Endothelial cell of coronary artery (primary cell): ENCODE results near the gene EEF1G. TPM values are rescaled to one million over a fixed set of nuclear protein-coding genes. Genes with fewer than 3 reads are reported as not detected.

Experiments
- total RNA-seq: library from RNA; depleted of rRNA; stranded (reverse); fragments of >200 nt; gene quantifications from 2 replicates; pipeline ENCODE4 v1.2.3, GENCODE V29; 2014

EEF1G gene
- 1,547 and 1,726 TPM in 2 replicates for total RNA-seq

GRCh38 chr11:62573592-62574362, at the start of gene EEF1G:
EEF1G (minus strand) TSS chr11:62573891; CDS start chr11:62573842, 49 bp downstream.

GRCh38 chr11:62621567-62622470, 48.1 kb upstream of the EEF1G start, which contains the start of gene B3GAT3:
B3GAT3 (minus strand) TSS chr11:62621986; CDS start chr11:62621947, 39 bp downstream.

GRCh38 chr11:62612366-62613290, 38.9 kb upstream of the EEF1G start, which contains the start of the genes EML3 and ROM1:
EML3 (minus strand) TSS chr11:62612775; CDS start chr11:62612457, 318 bp downstream.
ROM1 (plus strand) TSS chr11:62613257; CDS start chr11:62613282, 25 bp downstream.

GRCh38 chr11:62601372-62602140, 27.9 kb upstream of the EEF1G start, which contains the start of gene MTA2:
MTA2 (minus strand) TSS chr11:62601865; CDS start chr11:62601450, 415 bp downstream.

GRCh38 chr11:62591448-62592145, 17.9 kb upstream of the EEF1G start, which contains the start of gene TUT1:
TUT1 (minus strand) TSS chr11:62591523; CDS start chr11:62591485, 38 bp downstream.

GRCh38 chr11:62546244-62546928, 27.3 kb downstream of the EEF1G start, which contains the start of gene AHNAK:
AHNAK (minus strand) TSS chr11:62546806; CDS start chr11:62536098, 10,708 bp downstream.

Other genes starting within 250 kb of the EEF1G start
- 28.3 and 33.5 TPM in 2 replicates for gene ASRGL1, start 236.4 kb downstream of the EEF1G start, total RNA-seq
- not detected in 2 replicates for gene SCGB1A1, start 154.9 kb downstream of the EEF1G start, total RNA-seq
- 414 and 532 TPM in 2 replicates for gene AHNAK, start 27.1 kb downstream of the EEF1G start, total RNA-seq
- 8.8 and 9.6 TPM in 2 replicates for gene TUT1, start 17.6 kb upstream of the EEF1G start, total RNA-seq
- gene MTA2, start 28.0 kb upstream of the EEF1G start, total RNA-seq = 158 and 226 TPM in 2 replicates
- 24.2 and 30.8 TPM in 2 replicates for gene EML3, start 38.9 kb upstream of the EEF1G start, total RNA-seq
- gene ROM1, start 39.4 kb upstream of the EEF1G start, total RNA-seq = 7.3 and 8.5 TPM in 2 replicates
- 12.6 and 20.0 TPM in 2 replicates for gene B3GAT3, start 48.1 kb upstream of the EEF1G start, total RNA-seq
- gene GANAB, start 72.7 kb upstream of the EEF1G start, total RNA-seq = 190 and 269 TPM in 2 replicates
- gene INTS5, start 79.4 kb upstream of the EEF1G start, total RNA-seq = 21.1 and 21.5 TPM in 2 replicates
- 46.1 and 53.0 TPM in 2 replicates for gene C11orf98, start 91.3 kb upstream of the EEF1G start, total RNA-seq
- gene CSKMT, start 91.4 kb upstream of the EEF1G start, total RNA-seq = 7.4 and 12.7 TPM in 2 replicates
- 12.2 and 12.8 TPM in 2 replicates for gene UQCC3, start 97.8 kb upstream of the EEF1G start, total RNA-seq
- gene LBHD1, start 98.4 kb upstream of the EEF1G start, total RNA-seq = 1.9 and 2.6 TPM in 2 replicates
- gene UBXN1, start 105.2 kb upstream of the EEF1G start, total RNA-seq = 163 and 210 TPM in 2 replicates
- gene LRRN4CL, start 115.6 kb upstream of the EEF1G start, total RNA-seq = 0.09 TPM in 2 replicates
- 20.1 and 25.6 TPM in 2 replicates for gene BSCL2, start 133.5 kb upstream of the EEF1G start, total RNA-seq
- gene GNG3, start 133.8 kb upstream of the EEF1G start, total RNA-seq = not detected in 2 replicates
- gene HNRNPUL2, start 153.6 kb upstream of the EEF1G start, total RNA-seq = 9.8 and 13.6 TPM in 2 replicates
- gene TTC9C, start 154.6 kb upstream of the EEF1G start, total RNA-seq = 32.8 and 33.1 TPM in 2 replicates
- gene ZBTB3, start 180.3 kb upstream of the EEF1G start, total RNA-seq = 6.9 and 8.4 TPM in 2 replicates
- gene POLR2G, start 187.7 kb upstream of the EEF1G start, total RNA-seq = 51.1 and 71.4 TPM in 2 replicates
- gene TAF6L, start 197.5 kb upstream of the EEF1G start, total RNA-seq = 18.4 and 20.5 TPM in 2 replicates
- gene TMEM179B, start 213.5 kb upstream of the EEF1G start, total RNA-seq = 15.9 and 23.5 TPM in 2 replicates
- 9.0 and 16.0 TPM in 2 replicates for gene TMEM223, start 218.1 kb upstream of the EEF1G start, total RNA-seq
- 16.0 and 21.6 TPM in 2 replicates for gene NXF1, start 231.5 kb upstream of the EEF1G start, total RNA-seq